Sigmoid colon (tissue), 4 donors: ENCODE measurements around the gene SH2D6.

Source experiments
- CTCF ChIP-seq, 4 experiments: fragments of 450-650 bp in 3 of 4; fragments of 200-600 bp in 1 of 4; IDR thresholded peaks; one replicate each; pipeline ENCODE4 v1.5.1; 2016 to 2019; ENCODE audit warnings: antibody characterized with exemption in 4 of 4, mild to moderate bottlenecking in 3 of 4, moderate library complexity in 2 of 4
- POLR2AphosphoS5 ChIP-seq, 4 donors: sonication (generic); formaldehyde crosslinking; IDR thresholded peaks; one replicate each; pipeline ENCODE4 v1.6.1; 2017; ENCODE audit warnings: antibody characterized with exemption in 4 of 4

- TF ChIP-seq CTCF (IDR thresholded peaks at IDR 0.05) (no peak), POLR2AphosphoS5 (IDR thresholded peaks at IDR 0.05) (no peak)
Observed at GRCh38 chr2:85395912-85396475, 22.5 kb upstream of the SH2D6 start.
